GM19463 (cell line): ENCODE data around the gene LCNL1.

ENCODE experiments used
- ATAC-seq: cut with Tn5 transposase; IDR thresholded peaks from one replicate; pipeline ENCODE4 v1.9.1; 2021; ENCODE audit warnings: mild to moderate bottlenecking, moderate library complexity; ENCODE audit not compliant: unreplicated experiment

LCNL1 gene

DNA sequence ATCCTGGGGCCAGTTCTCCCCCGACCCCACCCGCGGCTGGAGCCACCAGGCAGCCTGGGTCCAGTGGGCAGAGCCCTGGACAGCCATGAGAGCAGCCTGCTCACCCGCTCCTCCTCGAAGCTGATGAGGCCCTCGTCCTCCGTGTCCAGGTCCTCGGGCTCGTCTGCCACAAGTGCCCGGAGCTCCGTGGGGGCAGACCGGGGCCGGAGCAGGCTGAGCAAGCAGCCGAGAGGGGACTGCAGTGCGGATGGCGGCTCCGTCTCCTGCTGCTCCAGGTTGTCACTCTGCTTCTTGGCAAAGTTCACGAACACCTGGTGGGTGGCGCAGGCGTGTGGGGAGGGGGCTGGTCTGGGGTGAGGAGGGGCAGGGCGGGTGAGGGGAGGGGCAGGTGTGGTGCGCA lies 25.5 kb downstream of the LCNL1 start:
- no peak for ATAC-seq

GRCh38 chr9:137009217-137009616 lies 26.4 kb downstream of the LCNL1 start:
- no peak for ATAC-seq

DNA sequence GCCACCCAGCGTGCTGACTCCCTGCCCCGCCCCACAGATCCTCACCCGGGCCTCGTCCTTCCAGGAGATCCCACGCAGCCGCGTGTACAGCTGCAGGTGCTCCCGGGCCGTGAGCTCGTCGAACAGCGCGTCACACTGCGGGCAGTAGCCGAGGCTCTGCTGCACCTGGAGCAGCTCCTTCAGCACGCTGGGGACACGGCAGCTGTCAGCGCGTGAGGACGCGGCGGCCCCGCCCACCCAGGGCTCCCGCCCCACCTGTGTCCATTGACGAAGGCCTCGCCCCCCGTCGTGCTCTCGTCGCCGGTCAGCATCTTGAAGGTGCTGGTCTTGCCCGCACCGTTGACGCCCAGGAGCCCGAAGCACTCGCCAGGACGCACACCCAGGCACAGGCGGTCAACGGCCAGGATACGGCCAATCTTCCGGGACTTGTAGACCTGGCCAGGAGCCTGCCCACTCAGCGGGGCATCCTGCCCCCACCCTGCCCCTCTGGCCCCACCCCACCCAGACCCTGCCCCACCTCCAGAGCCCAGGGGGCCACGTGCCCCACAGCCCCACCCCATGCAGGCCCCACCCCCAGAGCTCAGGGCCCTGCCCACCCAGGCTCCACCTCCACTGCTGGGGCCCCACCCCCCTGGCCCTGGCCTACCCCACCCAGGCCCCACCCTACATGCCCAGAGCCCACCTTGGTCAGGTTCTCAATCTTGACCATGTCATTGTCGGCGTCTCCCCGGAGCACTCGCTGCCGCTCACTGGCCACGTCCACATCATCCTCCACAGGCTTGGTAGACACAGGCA lies 27.3 kb downstream of the LCNL1 start:
- ATAC-seq, result no peak

DNA sequence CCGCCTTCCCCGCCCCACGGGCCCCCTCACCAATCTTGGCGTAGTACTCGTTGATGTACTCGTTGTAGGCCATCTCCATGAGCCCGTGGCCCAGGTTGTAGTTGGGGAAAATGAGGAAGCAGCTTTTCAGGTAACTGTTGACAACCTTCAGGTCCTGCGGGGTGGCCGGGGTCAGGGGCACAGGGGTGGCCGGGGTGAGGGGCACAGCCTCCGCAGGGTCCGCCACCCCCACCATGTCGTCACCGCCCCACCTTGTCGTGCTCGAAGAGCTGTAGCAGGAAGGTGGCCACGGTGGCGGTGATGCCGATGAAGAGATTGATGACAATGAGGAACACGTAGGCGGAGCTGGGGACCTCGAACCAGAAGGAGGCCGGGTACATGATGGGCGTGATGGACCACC lies 28.4 kb downstream of the LCNL1 start:
- ATAC-seq, result no peak

DNA sequence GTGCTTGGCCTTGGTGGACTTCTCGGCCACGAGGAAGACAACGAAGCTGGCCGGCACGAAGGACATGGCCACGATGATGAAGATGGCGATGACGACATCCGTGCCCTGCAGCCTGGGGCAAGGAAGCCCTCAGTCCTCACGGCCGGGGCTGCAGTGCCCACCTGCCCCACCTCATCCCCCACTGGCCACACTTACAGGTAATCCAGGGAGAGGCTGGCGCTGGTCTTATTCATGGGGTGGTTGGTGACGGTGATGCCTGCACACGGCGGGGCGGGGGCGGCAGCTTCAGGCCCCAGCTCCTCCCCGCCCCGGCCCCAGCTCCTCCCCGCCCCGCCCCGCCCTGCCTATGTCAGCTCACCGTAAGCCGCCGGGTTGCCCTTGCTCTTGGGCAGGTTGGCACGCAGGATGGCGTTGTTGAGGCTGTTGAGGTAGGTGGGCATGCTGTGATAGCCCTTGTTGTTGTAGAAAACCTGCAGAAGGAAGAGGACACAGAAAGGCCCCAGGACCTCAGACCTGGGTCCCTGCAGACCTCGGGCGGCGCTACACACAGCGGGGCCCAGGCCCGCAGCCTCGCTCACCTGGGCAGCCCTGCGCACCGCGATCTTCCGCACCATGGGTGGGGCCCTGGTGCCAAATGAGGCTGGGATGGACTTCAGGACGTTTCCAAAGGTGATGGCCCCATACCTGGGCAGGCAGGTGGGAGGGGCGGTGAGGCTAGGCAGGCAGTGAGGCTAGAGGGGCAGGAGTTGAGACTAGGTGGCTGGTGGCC lies 29.3 kb downstream of the LCNL1 start:
- no peak for ATAC-seq

GRCh38 chr9:137012694-137013570 lies 30.1 kb downstream of the LCNL1 start:
- no peak for ATAC-seq

DNA sequence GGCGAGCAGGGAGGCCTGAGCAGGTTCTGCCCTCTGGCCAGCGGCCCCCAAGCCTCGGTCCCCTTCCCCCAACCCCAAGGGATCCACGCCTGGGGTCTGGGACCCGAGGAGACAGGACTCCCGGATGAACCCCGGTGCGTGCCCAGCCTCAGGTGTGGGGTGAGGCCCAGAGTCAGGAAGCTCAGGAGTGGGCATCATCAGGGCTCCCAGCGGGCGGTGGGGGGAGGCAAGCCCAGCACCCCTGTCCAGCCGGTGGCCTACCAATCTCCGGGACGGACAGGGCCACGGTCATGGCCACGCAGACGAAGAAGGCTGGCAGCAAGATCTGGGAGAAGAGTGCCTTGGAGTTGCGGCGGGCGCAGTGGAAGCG lies 30.8 kb downstream of the LCNL1 start:
- no peak for ATAC-seq

DNA sequence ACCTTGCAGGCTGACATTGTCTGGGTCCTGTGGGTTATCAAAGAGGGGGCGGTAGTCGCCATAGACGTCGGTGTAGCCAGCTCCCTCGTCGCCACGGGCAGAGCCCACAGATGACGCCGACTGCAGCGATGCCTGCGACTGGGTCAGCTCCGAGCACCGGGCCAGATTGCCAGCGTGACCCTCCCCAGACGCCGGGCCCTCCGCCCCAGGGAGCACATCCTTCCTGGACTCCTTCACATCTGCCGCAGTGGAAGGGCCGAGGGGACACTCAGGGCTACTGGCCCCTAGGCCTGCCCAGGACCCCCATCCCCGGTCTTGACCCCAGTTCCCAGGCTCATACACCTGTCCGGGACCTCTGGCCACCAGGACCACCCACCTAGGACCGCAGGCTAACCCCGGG lies 31.4 kb downstream of the LCNL1 start:
- no peak for ATAC-seq

GRCh38 chr9:137014776-137015539 lies 32.2 kb downstream of the LCNL1 start:
- ATAC-seq, result no peak

DNA sequence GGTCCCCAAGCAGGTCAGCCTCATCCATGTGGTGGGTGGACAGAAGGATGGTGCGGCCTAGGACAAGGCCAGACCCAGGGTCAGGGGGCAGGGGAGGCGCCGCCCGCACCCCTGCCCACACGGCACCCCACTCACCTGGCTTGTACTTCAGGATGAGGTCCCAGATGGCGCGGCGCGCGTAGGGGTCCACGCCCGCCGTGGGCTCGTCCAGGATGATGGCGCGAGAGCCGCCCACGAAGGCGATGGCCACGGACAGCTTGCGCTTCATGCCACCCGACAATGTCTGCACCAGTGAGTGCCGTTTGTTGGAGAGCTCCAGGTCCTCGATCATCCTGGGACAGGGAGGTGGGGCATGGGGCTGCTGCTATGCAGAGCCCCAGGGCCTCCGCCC lies 32.7 kb downstream of the LCNL1 start:
- ATAC-seq, result no peak

- ATAC-seq, result no peak
These were observed 33.2 kb downstream of the LCNL1 start for GRCh38 chr9:137015976-137016375.

DNA sequence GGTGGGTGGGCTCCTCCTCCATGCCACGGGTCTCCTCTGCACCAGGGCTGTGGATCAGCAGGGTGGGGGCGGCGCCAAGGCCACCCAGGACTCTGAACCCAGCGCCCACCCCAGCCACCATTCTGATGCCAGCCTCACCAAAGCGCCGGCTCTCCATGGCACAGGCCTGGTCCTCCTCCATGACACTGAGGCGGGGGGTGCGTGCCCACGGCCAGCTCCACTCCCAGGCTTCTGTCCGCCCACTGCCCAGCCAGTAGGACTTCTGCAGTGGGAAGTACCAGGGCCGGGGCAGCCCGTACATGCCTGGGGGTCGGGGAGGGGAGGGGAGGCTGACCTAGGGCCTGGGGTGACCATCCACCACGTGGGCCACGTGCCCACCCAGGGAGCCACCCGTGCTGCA lies 33.6 kb downstream of the LCNL1 start:
- no peak for ATAC-seq

- ATAC-seq, result no peak
These were observed 34.3 kb downstream of the LCNL1 start for GRCh38 chr9:137017071-137017470.

- no peak for ATAC-seq
These were observed 35.2 kb downstream of the LCNL1 start for GRCh38 chr9:137017791-137018497.

- no peak for ATAC-seq
These were observed 36.2 kb downstream of the LCNL1 start for GRCh38 chr9:137018761-137019559.

DNA sequence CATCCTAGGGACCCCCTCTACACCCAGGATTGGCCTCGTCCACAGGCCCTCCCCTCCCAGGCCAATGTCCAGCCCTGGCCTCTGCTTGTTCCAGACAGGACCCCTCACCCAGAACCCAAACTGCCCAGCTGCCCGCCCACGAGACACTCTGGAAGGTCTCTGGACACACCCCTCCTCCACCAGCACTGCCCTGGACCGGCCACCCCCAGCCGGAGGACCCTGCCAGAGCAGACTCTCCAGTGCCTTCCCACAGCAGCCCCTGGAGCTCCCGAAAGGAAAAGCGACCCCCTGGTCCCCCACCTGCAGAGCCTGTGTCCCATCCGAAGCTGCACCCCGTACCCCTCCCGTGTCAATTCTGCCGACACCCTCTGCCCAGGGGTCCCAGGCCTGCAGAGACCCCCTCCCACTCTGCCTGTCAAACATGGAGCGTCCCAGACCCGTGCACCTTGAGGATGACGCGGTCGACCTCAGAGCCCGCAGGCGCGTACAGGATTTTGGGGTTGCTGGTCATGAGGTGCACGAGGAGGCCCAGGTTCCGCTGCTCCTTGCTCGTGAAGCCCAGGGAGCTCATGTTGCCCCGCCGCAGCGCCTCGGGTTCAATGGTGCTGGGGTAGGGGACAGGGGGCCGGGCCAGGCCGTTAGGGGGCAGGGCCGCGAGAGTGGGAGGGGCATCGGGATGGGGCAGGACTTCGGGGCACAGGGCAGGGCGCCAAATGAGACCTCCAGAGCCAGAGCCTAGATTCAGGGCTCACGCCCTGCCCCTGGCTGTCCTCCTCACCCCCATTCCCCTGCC lies 37.3 kb downstream of the LCNL1 start:
- ATAC-seq, result no peak

- ATAC-seq, result no peak
These were observed 38.2 kb downstream of the LCNL1 start for GRCh38 chr9:137020771-137021567.

- no peak for ATAC-seq
These were observed 38.8 kb downstream of the LCNL1 start for GRCh38 chr9:137021568-137021978.
